ENCODE measurements around the gene CHEK1.

DNA sequence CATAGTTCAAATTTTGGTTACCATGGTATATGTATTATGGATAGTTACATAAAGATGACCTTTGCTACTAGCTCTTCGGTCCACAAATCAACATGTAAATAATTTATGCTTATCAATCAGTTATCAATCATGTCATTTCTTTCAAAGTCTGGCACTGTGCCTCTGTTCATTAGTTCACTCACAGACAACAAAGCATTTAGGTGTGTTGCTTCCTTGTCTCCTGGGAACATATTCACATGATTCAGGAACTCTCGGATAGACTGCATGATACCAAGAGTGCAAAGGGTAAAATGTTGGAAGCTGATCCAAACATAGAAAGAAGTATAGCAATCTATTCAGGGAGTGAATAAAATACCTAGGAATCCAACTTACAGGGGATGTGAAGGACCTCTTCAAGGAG lies 70.0 kb downstream of the CHEK1 start:
- no peak for TF ChIP-seq TAF1 (IDR thresholded peaks at IDR 0.05; ENCODE audit: borderline replicate concordance, insufficient read depth, low read length)
- TF ChIP-seq POLR2AphosphoS5 (IDR thresholded peaks at IDR 0.05; ENCODE audit: low read depth, low read length): no peak
